GM06990 (cell line): ENCODE results near the gene PCDHGA6.

ENCODE experiments used
- DNase-seq: peaks from one replicate; pipeline ENCODE4 v3.0.0-alpha.2; 2011; ENCODE audit not compliant: insufficient read length; ENCODE audit errors: extremely low read depth
- H3K27me3 ChIP-seq: replicated peaks from 2 replicates; pipeline ENCODE4 v1.6.0; 2011; ENCODE audit warnings: low read length; ENCODE audit not compliant: control insufficient read depth, insufficient read depth
- H3K36me3 ChIP-seq: 2 replicates; pipeline ENCODE4 v1.5.1; 2011; ENCODE audit warnings: low read length; ENCODE audit not compliant: control insufficient read depth, insufficient read depth
- H3K4me3 ChIP-seq: replicated peaks from 2 replicates; pipeline ENCODE4 v1.5.1; 2011; ENCODE audit warnings: low read depth, mild to moderate bottlenecking, control low read depth, low read length
- TF ChIP-seq, protein P1 (sequence below): IDR thresholded peaks from 2 replicates; pipeline ENCODE4 v1.5.1; 2011; ENCODE audit warnings: low read length, control low read depth, mild to moderate bottlenecking, inconsistent platforms; ENCODE audit not compliant: insufficient read depth, poor library complexity, severe bottlenecking

PCDHGA6 gene

DNA sequence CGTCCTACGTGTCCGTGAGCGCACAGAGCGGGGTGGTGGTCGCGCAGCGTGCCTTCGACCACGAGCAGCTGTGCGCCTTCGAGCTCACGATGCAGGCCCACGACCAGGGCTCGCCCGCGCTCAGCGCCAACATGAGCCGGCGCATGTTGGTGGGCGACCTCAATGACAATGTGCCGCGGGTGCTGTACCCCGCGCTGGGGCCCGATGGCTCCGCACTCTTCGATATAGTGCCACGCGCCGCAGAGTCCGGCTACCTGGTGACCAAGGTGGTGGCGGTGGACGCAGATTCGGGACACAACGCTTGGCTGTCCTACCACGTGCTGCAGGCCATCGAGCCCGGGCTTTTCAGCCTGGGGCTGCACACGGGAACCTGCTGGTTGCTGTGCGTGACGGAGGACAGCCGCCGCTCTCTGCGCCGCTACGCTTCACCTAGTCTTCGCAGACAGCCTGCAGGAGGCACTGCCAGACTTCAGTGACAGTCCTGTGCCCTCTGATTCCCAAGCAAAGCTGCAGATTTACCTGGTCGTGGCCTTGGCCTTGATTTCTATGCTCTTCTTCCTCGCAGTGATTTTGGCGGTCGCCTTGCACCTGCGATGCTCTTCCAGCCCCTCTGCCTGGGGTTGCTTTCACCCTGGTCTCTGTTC is 54.2 kb downstream of the PCDHGA6 start:
- TF ChIP-seq, protein P1, sequence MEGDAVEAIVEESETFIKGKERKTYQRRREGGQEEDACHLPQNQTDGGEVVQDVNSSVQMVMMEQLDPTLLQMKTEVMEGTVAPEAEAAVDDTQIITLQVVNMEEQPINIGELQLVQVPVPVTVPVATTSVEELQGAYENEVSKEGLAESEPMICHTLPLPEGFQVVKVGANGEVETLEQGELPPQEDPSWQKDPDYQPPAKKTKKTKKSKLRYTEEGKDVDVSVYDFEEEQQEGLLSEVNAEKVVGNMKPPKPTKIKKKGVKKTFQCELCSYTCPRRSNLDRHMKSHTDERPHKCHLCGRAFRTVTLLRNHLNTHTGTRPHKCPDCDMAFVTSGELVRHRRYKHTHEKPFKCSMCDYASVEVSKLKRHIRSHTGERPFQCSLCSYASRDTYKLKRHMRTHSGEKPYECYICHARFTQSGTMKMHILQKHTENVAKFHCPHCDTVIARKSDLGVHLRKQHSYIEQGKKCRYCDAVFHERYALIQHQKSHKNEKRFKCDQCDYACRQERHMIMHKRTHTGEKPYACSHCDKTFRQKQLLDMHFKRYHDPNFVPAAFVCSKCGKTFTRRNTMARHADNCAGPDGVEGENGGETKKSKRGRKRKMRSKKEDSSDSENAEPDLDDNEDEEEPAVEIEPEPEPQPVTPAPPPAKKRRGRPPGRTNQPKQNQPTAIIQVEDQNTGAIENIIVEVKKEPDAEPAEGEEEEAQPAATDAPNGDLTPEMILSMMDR: no peak
- Histone ChIP-seq H3K36me3 (peaks cover 1% of the 10 kb centered on the region), H3K27me3 (no peaks in the 10 kb centered on the region), H3K4me3 (no peak overlapping the region)
- no peak for DNase-seq
